Parathyroid adenoma (tissue), 2 donors: ENCODE measurements around the gene NXNL2.

Experiments
- H2AFZ ChIP-seq: fragments of 300-600 bp; sonication (generic); one replicate; pipeline ENCODE4 v1.7.0; 2017; ENCODE audit warnings: antibody characterized with exemption, mild to moderate bottlenecking
- H3K27ac ChIP-seq: fragments of 300-600 bp; sonication (generic); one replicate; pipeline ENCODE4 v1.7.0; 2017
- H3K27me3 ChIP-seq: fragments of 300-600 bp; sonication (generic); one replicate; pipeline ENCODE4 v1.7.0; 2017; ENCODE audit warnings: low read length; ENCODE audit not compliant: control insufficient read depth, insufficient read depth
- H3K36me3 ChIP-seq: fragments of 300-600 bp; sonication (generic); one replicate; pipeline ENCODE4 v1.7.0; 2017; ENCODE audit warnings: low read length; ENCODE audit not compliant: control insufficient read depth, insufficient read depth
- H3K4me1 ChIP-seq: fragments of 300-600 bp; sonication (generic); one replicate; pipeline ENCODE4 v1.7.0; 2017; ENCODE audit warnings: control low read depth
- H3K4me2 ChIP-seq: fragments of 300-600 bp; sonication (generic); one replicate; pipeline ENCODE4 v1.7.0; 2017; ENCODE audit warnings: low read length
- H3K4me3 ChIP-seq: fragments of 300-600 bp; sonication (generic); one replicate; pipeline ENCODE4 v1.7.0; 2017; ENCODE audit warnings: low read depth, low read length
- H3K79me2 ChIP-seq: fragments of 300-600 bp; sonication (generic); one replicate; pipeline ENCODE4 v1.7.0; 2017; ENCODE audit warnings: control low read depth
- H3K9ac ChIP-seq: fragments of 300-600 bp; sonication (generic); one replicate; pipeline ENCODE4 v1.7.0; 2017; ENCODE audit warnings: mild to moderate bottlenecking
- H3K9me3 ChIP-seq: fragments of 300-600 bp; sonication (generic); one replicate; pipeline ENCODE4 v1.7.0; 2017; ENCODE audit warnings: low read length; ENCODE audit not compliant: control insufficient read depth
- CTCF ChIP-seq: fragments of 300-600 bp; sonication (generic); IDR thresholded peaks from one replicate; pipeline ENCODE4 v1.7.0; 2017; ENCODE audit warnings: antibody characterized with exemption, mild to moderate bottlenecking
- donor health status: primary hyperparathyroidism.

Gene NXNL2

GRCh38 chr9:88551546-88552137, 16.7 kb downstream of the NXNL2 start:
- H3K79me2 ChIP-seq, result no peaks in the 10 kb centered on the region
- H3K9me3 ChIP-seq, result no peaks in the 10 kb centered on the region
- H3K4me2 ChIP-seq, result no peak overlapping the region
- no peaks in the 10 kb centered on the region for H3K4me1 ChIP-seq
- TF ChIP-seq CTCF, result no peak
- no peak overlapping the region for H2AFZ ChIP-seq
- H3K36me3 ChIP-seq, result no peaks in the 10 kb centered on the region
- H3K27ac ChIP-seq, result no peak overlapping the region
- H3K9ac ChIP-seq, result no peak overlapping the region
- no peaks in the 10 kb centered on the region for H3K27me3 ChIP-seq
- no peak overlapping the region for H3K4me3 ChIP-seq

GRCh38 chr9:88553350-88553749, 18.4 kb downstream of the NXNL2 start:
- no peak overlapping the region for H3K27ac ChIP-seq
- no peak for TF ChIP-seq CTCF
- H3K4me2 ChIP-seq, result no peak overlapping the region
- H2AFZ ChIP-seq, result no peak overlapping the region
- H3K9ac ChIP-seq, result no peak overlapping the region
- H3K79me2 ChIP-seq, result no peaks in the 10 kb centered on the region
- no peak overlapping the region for H3K4me3 ChIP-seq
- H3K36me3 ChIP-seq, result no peaks in the 10 kb centered on the region
- H3K9me3 ChIP-seq, result no peaks in the 10 kb centered on the region
- no peaks in the 10 kb centered on the region for H3K27me3 ChIP-seq
- H3K4me1 ChIP-seq, result no peaks in the 10 kb centered on the region

- Histone ChIP-seq H3K27ac (no peak overlapping the region), H3K9me3 (no peaks in the 10 kb centered on the region)
- TF ChIP-seq CTCF, result no peak
These were observed 20.4 kb downstream of the NXNL2 start for GRCh38 chr9:88555268-88555980.

GRCh38 chr9:88559661-88560060, 24.7 kb downstream of the NXNL2 start:
- Histone ChIP-seq H3K27ac (no peak overlapping the region), H3K9ac (no peak overlapping the region), H3K79me2 (no peaks in the 10 kb centered on the region), H3K4me1 (no peaks in the 10 kb centered on the region), H3K27me3 (no peaks in the 10 kb centered on the region), H3K36me3 (no peaks in the 10 kb centered on the region), H3K9me3 (no peaks in the 10 kb centered on the region), H3K4me3 (no peak overlapping the region), H3K4me2 (no peak overlapping the region), H2AFZ (no peak overlapping the region)
- TF ChIP-seq CTCF, result no peak

More at GRCh38 chr9:88555268-88555980, 20.4 kb downstream of the NXNL2 start:
- no peak overlapping the region for H3K4me2 ChIP-seq
- no peaks in the 10 kb centered on the region for H3K36me3 ChIP-seq
- no peak overlapping the region for H3K4me3 ChIP-seq
- no peak overlapping the region for H2AFZ ChIP-seq
- no peaks in the 10 kb centered on the region for H3K4me1 ChIP-seq
- H3K27me3 ChIP-seq, result no peaks in the 10 kb centered on the region
- no peak overlapping the region for H3K9ac ChIP-seq
- no peaks in the 10 kb centered on the region for H3K79me2 ChIP-seq

GRCh38 chr9:88567870-88568269, 32.9 kb downstream of the NXNL2 start:
- Histone ChIP-seq H3K4me3 (no peak overlapping the region), H3K9ac (no peak overlapping the region), H3K4me2 (no peak overlapping the region), H2AFZ (no peak overlapping the region), H3K27ac (no peak overlapping the region), H3K4me1 (no peaks in the 10 kb centered on the region), H3K36me3 (no peaks in the 10 kb centered on the region), H3K9me3 (no peaks in the 10 kb centered on the region), H3K79me2 (no peaks in the 10 kb centered on the region), H3K27me3 (no peaks in the 10 kb centered on the region)
- TF ChIP-seq CTCF, result no peak
